ENCODE results near the gene VSIG4.

The VSIG4 gene

DNA sequence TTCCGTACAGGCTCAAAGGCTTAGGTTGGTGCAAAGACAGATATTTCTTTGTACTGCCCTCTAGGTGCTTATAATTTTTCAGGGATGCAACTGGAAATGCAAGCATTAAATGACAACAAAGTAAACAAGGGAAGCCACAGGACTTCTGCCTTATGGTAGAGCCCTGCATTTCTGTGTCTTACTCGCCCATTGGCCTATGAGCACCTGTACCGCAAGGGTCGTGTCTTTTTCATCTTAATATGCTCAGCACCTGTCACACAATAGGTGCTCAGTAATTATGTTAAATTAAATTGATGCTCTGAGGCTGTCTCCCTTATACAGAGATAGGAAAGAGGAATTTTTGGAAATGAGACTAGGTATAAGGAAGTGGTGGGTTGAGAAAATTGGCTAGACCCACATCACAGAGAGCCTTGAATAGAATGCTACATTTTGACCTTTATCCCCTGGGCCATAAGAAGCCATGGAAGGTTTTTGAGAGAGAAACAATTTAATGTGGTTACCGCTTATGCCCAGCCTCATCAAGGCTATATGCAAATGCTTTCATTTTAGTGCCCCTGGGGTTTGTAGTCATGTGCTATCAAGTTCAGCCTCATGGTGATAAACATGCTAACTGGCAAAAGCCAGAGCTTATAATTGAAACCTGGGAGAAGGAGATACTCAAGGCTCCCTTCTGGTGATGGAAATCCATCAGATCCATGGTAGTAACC lies 16.3 kb downstream of the VSIG4 start:
- no peak for DNase-seq

DNA sequence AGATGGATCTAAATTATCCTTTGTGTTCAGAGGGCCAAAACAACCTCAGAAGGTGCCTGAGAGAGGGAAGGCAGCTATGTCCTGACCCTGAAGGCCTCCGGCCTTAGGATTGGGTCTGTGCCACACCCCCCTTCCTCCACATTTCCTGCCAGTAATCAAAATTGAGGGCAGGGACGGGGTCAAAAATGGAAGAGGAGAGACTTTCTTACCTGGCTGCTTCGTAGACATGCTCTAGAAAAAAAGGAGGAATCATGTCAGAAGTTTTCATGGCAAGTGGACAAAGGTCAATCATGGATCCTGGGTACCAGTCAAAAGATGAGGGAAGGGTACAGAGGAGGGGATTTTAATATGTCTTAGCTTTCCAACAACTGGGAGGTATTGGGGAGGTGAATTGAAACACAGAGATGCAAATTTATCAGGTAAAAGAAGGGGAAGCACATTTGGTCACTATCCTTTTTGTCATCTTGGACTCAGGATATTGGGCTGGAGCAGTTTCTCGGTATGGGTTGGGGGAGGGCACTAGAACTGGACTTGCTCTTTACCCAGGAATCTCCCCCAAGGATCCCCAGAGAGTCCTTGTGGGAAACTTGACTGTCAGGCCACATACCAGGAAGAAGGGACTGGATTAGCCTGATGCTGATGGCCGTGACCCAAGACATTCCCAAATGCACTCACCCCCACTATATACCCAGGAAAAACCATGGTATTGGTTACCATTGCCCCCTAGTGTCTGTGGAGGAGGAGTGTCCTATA lies 17.1 kb downstream of the VSIG4 start:
- DNase-seq, result no peak

DNA sequence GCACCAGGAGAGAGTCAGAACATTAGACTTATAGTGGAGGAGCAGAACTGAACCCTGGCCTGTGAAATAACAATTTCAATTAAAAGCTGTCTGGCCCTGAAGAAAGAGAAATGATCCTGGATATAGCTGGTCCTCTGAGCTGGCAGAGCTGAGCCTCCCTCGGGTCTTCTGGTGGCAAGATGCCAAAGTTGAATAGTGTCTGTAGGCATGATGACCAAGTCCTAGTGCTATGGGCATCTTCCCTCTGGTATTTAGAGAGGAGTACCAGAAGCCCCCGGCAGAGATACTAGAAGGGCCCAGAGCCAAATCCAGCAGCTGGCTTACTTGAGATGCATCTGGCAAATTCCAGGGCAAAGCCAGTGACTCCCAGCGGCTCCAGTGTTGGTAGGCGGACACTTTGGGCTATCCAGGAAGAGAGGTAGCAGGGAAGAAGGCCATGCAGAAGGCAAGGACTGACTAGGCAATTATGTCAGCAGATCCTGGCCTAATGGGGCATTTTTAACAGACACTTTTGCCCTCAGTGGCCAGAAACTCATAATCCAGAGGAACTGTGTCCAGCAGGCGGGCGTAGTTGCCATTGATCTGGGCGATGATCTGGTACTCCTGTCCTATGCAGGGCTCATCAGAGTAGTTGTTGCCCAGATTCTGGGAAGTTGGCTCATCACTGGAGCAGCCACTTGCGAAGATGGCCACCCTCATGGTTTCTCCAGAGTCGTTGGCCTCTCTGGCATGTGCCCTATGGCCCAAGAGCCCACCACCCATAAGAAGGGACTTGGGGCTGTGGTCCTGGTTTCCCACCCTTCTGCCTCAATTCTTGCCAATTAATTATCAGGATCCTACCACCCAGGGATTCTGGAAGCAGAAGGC lies 17.9 kb downstream of the VSIG4 start:
- DNase-seq, result no peak

DNA sequence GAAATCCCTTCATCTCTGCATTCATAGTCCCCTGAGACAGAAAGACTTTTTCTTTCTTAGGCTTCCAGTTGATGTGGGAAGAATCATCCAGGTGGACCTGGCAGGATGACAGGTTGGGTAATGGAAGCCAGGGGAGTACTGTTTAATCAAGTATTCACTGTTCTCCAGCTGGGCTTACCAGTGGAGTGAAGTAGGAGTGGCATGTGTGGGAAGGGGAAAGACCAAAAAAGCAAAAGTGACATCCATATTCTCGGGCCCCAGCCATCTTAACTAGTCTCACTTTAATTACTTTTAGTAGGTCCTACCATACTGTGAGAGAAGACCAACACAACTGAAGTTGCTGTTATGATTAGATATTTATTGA lies 18.5 kb downstream of the VSIG4 start:
- no peak for DNase-seq

DNA sequence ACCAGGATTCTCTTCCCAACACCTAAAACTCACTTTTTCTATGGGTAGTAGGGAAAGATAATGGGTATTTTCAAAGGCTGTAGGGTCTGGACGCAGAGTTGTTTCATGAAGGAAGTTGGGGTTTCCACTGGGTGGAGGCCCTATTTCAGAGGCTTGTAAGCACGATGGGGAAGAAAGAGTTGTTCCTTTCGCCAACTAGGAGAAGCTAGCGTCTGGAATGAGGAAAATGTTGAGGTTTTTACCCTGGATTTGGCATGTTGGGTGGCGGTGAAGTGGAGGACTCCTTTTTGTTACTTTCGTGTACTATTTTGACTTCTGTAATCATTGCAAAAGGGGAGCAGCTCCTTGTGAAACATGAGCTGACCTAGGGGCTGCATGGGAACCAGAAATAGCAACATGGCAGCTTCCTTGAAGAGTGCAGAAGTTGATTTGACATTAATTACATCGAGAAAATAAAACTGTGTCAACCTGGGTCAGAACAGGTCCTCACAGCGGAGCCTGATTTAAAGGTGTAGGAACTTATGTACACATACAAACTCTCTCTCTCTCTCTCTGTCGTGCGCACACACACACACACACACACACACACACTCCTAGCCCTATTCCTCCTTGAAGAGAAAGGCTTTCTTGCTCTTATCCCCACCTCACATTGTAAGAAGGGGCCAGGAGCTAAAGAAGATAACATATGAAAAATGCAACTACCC lies 19.1 kb downstream of the VSIG4 start:
- no peak for DNase-seq

DNA sequence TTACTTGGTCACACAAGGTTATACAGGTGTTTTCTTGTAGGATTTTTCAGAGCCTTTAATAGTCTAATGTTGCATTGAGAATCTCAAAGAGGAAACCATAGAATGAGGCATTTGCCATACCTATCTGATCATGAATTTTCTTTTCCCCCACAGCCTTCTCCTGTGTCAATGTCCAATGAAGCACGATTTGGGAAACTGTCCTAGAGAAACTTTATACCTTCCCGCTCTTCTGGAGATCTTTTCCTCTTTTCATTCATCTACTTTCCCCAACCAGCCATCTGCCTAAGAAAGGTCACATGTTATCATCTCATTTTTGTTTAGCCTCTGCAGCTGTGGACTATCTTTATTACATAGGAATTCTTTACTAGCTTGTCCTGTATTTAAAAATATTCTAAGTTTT lies 19.9 kb downstream of the VSIG4 start:
- DNase-seq, result no peak

DNA sequence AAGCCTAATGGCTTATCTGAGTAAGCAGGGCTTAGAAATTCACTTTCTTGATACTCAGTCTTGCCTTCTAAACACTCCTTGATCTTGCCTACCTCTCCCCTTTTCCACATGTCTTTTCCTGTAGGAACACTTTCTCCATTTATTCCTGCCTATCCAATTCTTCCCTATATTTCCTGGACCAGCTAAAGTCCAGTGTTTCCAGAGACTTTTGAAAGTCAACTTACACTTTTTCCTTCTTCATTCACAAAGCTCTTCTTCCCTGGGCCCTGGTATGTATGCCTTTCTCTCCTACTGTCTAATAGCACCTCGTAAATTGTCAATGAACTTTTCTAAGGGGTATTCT lies 20.6 kb downstream of the VSIG4 start:
- DNase-seq, result no peak

DNA sequence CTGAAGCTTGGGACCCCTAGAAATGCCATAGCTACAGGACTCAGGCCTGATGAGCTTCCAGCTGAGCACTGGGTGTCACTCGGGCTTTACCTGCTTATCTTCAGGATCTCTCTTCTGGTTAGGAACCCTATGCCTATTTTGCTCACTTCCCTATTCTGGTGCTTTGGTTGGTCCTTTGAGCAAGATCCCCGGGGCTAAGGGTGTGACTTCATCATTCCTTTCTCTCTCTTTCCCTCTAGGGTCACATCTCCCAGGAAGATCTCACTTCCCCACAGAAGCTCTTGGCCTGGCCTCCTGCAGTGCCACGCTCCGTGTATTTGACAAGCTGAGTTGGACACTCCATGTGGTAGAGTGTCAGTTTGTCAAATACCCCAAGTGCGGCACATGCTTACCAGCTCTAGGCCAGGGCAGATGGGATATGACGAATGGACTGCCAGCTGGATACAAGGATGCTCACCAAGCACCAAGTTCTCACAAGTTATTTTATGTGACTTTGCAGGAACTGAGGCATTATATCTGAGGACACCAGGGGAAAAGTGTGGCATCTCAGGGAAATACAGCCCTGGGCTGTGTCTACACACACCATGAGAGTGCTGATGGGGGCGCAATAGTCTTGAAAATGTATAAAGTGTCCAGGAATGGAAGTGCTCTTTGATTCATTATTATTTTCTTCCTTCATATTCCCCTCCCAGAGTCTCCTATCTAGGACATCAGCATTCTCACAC lies 21.1 kb downstream of the VSIG4 start:
- DNase-seq, result no peak

DNA sequence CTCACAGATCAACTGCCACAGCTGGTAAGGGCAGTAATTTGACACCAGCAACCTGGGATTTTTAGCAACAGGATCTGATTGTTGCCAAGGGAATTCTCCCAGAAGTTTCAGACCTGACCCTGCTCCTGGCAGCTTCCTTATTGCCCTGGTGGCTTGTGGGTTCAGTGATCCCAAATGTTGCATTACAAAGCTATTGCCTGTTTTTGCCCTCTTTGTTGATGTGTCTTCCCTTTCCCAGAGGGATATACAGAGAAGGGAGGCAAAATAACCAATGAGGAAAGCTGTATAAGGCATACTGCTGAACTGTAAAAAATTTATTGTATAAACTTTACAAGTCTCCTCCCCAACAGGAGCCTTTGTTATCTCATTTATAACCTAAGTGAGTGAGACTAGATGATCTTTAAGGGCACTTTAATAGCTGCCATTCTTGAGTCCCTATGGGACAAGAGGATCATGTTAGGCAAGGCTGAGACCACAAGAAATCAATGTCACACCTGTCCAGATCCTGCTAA lies 22.2 kb downstream of the VSIG4 start:
- DNase-seq, result no peak

DNA sequence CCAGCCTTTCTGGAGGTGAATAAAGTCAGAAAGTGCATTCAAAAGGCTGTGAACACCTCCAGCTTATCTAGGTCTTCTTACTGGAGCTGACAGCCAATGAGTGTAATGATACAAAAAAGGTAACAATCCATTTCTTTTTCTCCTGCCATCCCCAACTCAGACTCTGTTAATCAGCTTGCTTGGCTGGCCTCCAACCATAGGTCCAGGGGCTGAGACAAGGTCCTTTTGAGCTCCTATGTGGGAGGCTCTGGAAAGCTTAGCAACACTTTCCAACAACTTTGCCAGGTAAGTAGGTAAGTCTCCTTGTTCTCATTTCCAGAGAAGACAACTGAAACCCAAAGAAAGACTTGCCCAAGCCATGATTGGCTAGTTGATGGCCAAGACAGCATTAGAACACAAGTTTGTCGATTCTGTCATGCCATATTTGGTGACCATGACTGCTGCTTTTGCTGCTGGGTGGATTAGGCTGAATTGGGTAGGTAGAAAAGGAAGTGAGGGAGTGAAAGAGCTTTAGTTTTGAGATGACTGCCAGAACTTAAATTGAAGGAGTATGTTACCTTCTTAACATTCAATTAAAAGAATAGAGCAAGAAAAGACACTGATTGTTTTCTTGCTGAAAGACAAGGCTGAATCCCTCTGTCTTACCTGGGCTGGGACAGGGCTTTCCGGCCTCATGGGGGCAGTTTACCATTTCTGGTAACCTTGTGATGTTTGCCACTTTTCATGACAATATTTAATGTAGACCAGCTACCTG lies 22.8 kb downstream of the VSIG4 start:
- DNase-seq, result no peak

DNA sequence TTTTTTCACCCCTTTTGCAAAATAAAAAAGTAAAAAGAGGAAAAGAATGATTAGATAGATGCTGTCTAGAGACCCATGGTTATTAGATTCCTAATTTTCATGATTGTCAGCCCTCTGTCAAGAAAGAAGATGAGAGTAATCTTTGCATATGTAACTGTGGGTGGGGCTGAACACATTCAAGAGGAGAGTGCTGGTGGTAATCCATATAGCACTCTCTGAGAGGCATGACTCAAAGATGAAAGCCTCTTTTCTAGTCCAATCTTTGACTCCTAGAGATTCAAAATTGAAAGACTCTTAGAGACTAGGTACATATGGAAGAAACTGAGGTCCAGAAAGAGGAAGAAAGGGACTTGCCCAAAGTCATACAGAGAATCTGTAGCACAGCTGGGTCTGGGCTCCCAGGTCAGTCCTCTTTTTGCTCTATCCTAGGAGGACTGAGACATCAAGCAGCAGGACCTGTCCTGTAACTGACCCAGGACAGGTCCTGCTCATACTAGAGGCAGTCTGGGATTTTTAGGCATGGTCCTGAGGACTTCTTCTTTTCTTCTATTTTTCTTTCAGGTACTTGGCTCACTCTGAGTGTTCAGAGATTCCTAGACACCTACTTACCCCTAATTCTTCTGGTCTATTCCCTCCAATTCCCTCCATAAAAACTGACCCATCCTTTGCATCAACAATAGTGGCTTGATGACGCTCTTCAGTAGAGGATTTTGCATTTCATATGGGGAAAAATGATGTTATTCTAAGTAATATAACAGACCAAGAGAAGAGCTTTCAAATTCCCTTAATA lies 23.8 kb downstream of the VSIG4 start:
- no peak for DNase-seq

DNA sequence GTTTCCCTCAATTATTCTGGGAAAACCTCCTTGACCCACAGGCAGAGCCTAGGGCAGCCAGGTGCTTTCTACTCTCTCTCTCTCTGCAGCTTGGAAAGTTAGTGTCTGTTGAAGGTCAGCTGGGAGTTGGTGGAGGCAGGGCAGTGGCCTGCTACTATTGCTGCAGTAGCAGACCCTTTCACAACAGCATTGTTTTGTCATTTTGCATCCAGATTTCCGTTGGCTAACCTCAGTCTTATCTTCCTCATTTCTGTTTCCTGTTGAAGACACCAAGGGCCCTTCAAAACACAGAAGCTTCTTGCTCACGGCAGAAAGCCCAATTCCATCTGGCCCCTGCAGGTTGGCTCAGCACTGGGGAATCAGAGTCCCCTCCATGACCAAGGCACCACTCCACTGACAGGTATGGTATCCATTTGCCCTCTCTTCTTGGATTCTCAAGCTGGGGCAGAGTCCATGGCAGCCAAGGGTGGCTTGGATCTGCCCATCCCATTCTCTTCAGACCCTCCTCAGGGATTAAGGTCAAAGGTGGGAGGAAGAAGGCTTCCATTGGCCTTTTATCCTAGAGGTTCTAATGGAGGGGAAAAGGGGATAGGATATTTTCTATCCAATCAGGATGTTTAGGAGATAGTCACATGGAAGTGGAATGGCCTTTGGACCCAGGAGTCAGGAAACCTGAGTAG lies 24.6 kb downstream of the VSIG4 start:
- no peak for DNase-seq

DNA sequence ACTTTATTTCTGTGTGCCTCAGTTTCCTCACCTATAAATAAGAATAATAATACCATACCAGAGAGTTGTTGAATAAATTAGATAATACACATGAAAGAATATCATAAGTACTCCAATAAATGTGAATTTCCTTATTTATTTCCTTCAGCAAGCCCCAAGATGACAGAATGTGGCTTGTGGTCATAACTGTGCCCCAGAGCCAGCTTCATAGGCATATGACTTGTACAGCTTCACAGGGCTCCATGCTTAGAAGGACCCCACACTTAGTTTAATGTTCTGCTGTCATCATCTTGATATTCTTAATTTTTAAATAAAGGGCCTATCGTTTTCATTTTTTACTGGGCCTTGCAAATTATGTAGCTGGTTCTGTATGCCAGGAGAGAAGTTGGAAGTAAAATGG lies 25.3 kb downstream of the VSIG4 start:
- no peak for DNase-seq

DNA sequence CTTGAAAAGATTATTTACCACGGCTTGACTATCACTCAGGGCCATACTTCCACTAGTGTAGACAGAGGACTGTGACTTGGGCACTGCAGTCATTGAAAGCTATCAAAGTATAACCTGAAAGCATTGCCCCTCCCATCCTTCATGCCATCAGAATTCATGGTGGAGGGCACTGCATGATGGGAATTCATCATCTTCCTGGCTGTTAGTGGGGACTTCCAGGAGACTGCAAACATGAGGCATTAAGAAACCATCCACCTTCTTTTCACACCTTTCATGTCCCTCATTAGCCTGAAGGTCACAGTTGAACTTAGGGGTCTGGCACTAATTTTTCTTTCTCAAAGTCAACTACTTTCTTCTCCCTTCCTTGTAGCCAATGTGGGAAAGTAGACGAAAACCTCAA lies 25.8 kb downstream of the VSIG4 start:
- no peak for DNase-seq

DNA sequence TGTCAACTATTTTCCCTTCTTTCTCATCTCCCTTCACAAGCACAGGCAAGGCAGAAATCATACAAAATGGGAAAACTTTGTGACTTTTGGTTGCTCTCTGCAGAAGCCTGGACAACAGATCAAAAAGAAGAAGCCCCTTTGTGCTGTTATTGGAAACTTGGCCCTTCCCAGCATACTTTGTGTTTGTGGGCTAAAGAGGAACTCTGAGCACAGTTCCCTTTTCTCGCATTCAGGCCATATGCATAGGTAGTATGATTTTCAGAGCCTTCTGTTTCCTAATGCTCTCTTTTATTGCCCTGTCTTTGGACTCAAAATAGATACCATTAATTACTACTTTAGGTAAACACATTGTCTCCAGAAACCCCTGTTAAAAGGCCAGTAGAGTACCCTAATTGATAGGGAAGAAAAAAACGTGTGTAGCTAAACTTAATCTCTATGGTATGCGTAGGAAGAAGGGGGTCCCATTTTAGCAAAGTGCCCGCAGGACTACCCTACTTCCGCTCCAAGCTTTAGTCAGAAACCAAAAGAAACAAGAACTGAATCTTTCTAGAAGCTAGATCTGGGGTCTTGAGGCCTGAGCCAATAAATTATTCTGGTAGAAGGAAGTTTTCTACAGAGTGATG lies 26.6 kb downstream of the VSIG4 start:
- DNase-seq, result no peak

DNA sequence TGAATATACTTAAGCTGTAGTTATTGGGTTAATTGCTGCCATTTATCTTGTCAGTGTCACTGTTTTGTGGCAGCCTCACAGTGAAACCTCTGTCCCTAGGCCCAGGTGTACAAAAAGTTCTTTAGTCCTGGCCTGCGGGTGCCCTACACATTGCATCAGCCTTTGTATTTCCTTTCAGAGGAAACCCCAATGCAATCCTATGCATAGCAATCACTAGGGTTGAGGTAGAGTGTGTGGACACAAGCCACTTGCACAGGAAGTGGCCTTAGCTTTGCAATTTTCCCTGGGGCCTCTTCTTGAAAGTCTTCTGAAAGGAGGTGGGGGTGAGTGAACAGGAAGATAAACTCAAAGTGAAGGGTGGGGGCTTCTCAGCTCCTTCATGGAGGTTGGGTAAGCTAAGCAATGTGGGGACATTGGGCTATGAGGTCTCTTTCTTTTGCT lies 27.8 kb downstream of the VSIG4 start:
- no peak for DNase-seq

DNA sequence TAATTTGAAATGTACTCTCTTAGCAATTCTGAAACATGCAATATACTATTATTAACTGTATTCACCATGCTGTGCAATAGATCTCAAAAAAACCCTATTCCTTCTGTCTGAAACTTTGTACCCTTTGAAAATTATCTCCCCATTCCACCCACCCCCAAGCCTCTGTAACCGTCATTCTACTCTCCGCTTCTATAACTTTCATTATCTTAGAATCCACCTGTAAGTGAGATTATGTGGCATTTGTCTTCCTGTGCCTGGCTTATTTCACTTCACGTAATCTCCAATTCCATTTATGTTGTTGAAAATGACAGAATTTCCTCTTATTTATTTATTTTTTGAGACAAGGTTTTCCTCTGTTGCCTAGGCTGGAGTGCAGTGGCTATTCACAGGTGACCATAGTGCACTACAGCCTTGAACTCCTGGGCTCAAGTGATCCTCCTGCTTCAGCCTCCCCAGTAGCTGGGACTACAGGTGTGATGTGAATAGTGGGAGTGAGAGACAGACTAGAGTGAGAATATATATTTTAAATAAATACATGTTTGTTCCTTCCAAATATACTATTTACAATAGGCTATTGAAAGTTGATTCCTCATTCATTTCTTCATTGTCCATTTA lies 30.5 kb downstream of the VSIG4 start:
- no peak for DNase-seq

DNA sequence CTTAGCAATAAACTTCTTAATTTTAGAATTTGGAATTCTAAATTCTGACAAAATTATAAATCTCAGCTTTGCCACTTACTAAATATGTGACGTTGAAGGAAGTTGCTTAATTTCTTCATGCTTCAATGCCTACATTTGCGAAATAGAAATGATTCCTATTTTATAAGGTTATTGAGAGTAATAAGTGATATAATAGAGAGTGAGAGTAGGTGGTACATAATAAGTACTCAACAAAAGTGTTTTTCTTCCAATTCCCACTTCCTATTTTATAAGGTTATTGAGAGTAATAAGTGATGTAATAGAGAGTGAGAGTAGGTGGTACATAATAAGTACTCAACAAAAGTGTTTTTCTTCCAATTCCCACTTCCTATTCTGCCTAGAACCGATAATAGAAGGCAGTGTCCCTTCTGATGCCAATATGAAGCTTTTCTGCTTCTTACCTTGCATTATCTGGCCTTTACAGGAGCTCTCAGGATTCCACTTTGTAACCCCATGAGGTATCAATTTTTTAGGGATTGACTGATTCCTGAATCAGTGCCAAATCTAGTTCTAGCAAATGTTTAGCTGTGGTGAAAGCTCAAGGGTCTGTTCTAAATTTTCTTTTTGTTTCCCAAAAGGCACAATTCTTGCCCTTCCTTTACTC lies 31.4 kb downstream of the VSIG4 start:
- DNase-seq, result no peak

DNA sequence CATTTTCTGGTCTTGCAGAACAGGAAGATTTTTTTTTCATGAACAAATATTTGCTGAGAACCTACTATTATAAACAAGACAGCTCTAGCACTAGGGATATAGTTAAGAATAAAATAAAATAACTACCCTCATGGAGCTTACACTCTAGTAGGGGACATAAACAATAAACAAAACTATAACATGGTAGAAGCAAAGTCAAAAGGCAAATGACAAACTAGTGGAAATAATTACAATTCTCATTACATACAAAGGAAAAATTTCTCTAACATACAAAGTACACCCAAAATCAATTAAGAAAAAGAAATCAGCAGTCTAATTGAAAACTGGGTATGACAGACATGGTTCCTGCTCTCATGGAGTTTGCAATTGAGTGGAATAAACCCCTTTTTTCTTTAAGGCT lies 32.0 kb downstream of the VSIG4 start:
- DNase-seq, result no peak
